IMR-90 (cell line): ENCODE data around the gene MINDY3. TPM values are rescaled to one million over a fixed set of nuclear protein-coding genes. Genes with fewer than 3 reads are reported as not detected.

Experiments
- ATAC-seq: fragments of 200-7000 bp; cut with Tn5 transposase; 2 replicates; pipeline ENCODE4 v1.9.1; 2020; ENCODE audit warnings: low read depth, mild to moderate bottlenecking, moderate library complexity
- BruUV-seq: library from RNA; stranded (reverse); fragments of 400-500 nt; replicated peaks from 2 replicates; lab custom pipeline; 2021; lab: Mats Ljungman, UMichigan
- CTCF ChIA-PET: fragments of 300-600 bp; formaldehyde crosslinking; extraction: SDS; loops from one replicate; lab custom pipeline; 2021; ENCODE audit warnings: antibody characterized with exemption; lab: Yijun Ruan, JAX
- POLR2A ChIA-PET: fragments of 300-600 bp; sonication (Branson Sonifier 250); formaldehyde crosslinking; loops from one replicate; lab custom pipeline; 2022; ENCODE audit warnings: antibody characterized with exemption; ENCODE audit not compliant: unreplicated experiment; lab: Charles Lee
- DNase-seq: peaks from one replicate; pipeline ENCODE4 v3.0.0; 2013
- H2AFZ ChIP-seq: replicated peaks from 2 replicates; pipeline ENCODE3; 2013; ENCODE audit warnings: low read length, mild to moderate bottlenecking; ENCODE audit not compliant: poor library complexity
- H2AK5ac ChIP-seq: 2 replicates; pipeline ENCODE4 v1.6.1; 2013; ENCODE audit warnings: low read depth, low read length, inconsistent platforms
- H2AK9ac ChIP-seq: replicated peaks from 2 replicates; pipeline ENCODE3; 2013; ENCODE audit warnings: mild to moderate bottlenecking, low read depth, low read length, moderate library complexity; ENCODE audit not compliant: poor library complexity
- H2BK120ac ChIP-seq: 2 replicates; pipeline ENCODE4 v1.6.1; 2013; ENCODE audit warnings: low read depth, low read length, inconsistent platforms
- H2BK15ac ChIP-seq: 3 replicates; pipeline ENCODE4 v1.6.1; 2013; ENCODE audit warnings: low read depth, low read length, inconsistent platforms
- H2BK20ac ChIP-seq: 2 replicates; pipeline ENCODE4 v1.6.1; 2013; ENCODE audit warnings: low read depth, mild to moderate bottlenecking, inconsistent platforms, low read length, moderate library complexity
- H2BK5ac ChIP-seq: 2 replicates; pipeline ENCODE4 v1.6.1; 2013; ENCODE audit warnings: mild to moderate bottlenecking, low read depth, low read length, inconsistent platforms; ENCODE audit not compliant: poor library complexity, severe bottlenecking
- H3K14ac ChIP-seq: replicated peaks from 2 replicates; pipeline ENCODE4 v1.6.1; 2013; ENCODE audit warnings: low read depth, low read length, inconsistent platforms
- H3K18ac ChIP-seq: 2 replicates; pipeline ENCODE4 v1.6.1; 2013; ENCODE audit warnings: low read depth, low read length, control low read depth
- H3K23ac ChIP-seq: 2 replicates; pipeline ENCODE4 v1.6.1; 2013; ENCODE audit warnings: low read depth, low read length, inconsistent platforms
- H3K27ac ChIP-seq: 2 replicates; pipeline ENCODE4 v1.5.1; 2013; ENCODE audit warnings: mild to moderate bottlenecking, control low read depth, low read length; ENCODE audit not compliant: insufficient read depth
- H3K27me3 ChIP-seq: 2 replicates; pipeline ENCODE4 v1.6.1; 2013; ENCODE audit warnings: low read length; ENCODE audit not compliant: control insufficient read depth, insufficient read depth
- H3K36me3 ChIP-seq: 2 replicates; pipeline ENCODE4 v1.6.1; 2013; ENCODE audit warnings: low read length, mixed read lengths; ENCODE audit not compliant: control insufficient read depth, insufficient read depth
- H3K4ac ChIP-seq: 2 replicates; pipeline ENCODE4 v1.6.1; 2013; ENCODE audit warnings: low read depth, low read length, inconsistent platforms
- H3K4me1 ChIP-seq: 2 replicates; pipeline ENCODE4 v1.6.1; 2013; ENCODE audit warnings: low read length, mixed read lengths; ENCODE audit not compliant: control insufficient read depth, insufficient read depth
- H3K4me2 ChIP-seq: 2 replicates; pipeline ENCODE4 v1.6.1; 2013; ENCODE audit warnings: low read depth, mild to moderate bottlenecking, control low read depth, low read length, moderate library complexity
- H3K4me3 ChIP-seq: 2 replicates; pipeline ENCODE4 v1.5.1; 2013; ENCODE audit warnings: low read depth, mild to moderate bottlenecking, control low read depth, low read length, moderate library complexity; ENCODE audit not compliant: insufficient read depth
- H3K56ac ChIP-seq: 2 replicates; pipeline ENCODE4 v1.6.1; 2013; ENCODE audit warnings: low read length, inconsistent platforms; ENCODE audit not compliant: insufficient read depth; ENCODE audit errors: extremely low read depth
- H3K79me1 ChIP-seq, 2 experiments: 2 replicates each; pipeline ENCODE4 v1.6.1; 2013; ENCODE audit warnings: low read length in 2 of 2, inconsistent platforms in 1 of 2, low read depth in 1 of 2
- H3K9ac ChIP-seq: 2 replicates; pipeline ENCODE4 v1.6.1; 2013; ENCODE audit warnings: low read depth, low read length, control low read depth
- H3K9me1 ChIP-seq: 2 replicates; pipeline ENCODE4 v1.6.1; 2013; ENCODE audit warnings: low read length, inconsistent platforms; ENCODE audit not compliant: insufficient read depth
- H3K9me3 ChIP-seq: 2 replicates; pipeline ENCODE4 v1.6.1; 2013; ENCODE audit warnings: low read length; ENCODE audit not compliant: control insufficient read depth, insufficient read depth
- H4K20me1 ChIP-seq: 2 replicates; pipeline ENCODE4 v1.6.1; 2013; ENCODE audit warnings: low read length, inconsistent platforms; ENCODE audit not compliant: insufficient read depth
- H4K5ac ChIP-seq: 2 replicates; pipeline ENCODE4 v1.6.1; 2013; ENCODE audit warnings: mild to moderate bottlenecking, low read depth, low read length, control low read depth
- H4K8ac ChIP-seq, 2 experiments: 2 replicates each; pipeline ENCODE4 v1.6.1; 2013; ENCODE audit warnings: low read depth in 2 of 2, low read length in 2 of 2, control low read depth in 1 of 2, inconsistent platforms in 1 of 2
- H4K91ac ChIP-seq: 2 replicates; pipeline ENCODE4 v1.6.1; 2013; ENCODE audit warnings: low read depth, low read length, inconsistent platforms; ENCODE audit not compliant: insufficient read depth
- BHLHE40 ChIP-seq: fragments of 150-350 bp; IDR thresholded peaks from 2 replicates; pipeline ENCODE4 v1.6.1; 2016; ENCODE audit warnings: mild to moderate bottlenecking, low read depth, low read length
- CEBPB ChIP-seq: IDR thresholded peaks from 2 replicates; pipeline ENCODE4 v1.6.1; 2012; ENCODE audit warnings: low read depth, low read length, improper control_type of control experiment
- CHD1 ChIP-seq: IDR thresholded peaks from 2 replicates; pipeline ENCODE4 v1.6.1; 2012; ENCODE audit warnings: low read depth, low read length, improper control_type of control experiment
- CTCF ChIP-seq: conservative IDR thresholded peaks from 2 replicates; pipeline ENCODE4 v1.5.1; 2012; ENCODE audit warnings: mild to moderate bottlenecking, low read depth, low read length, improper control_type of control experiment
- FOS ChIP-seq: fragments of 150-350 bp; IDR thresholded peaks from 2 replicates; pipeline ENCODE4 v1.6.1; 2016; ENCODE audit warnings: low read depth, low read length
- MAFK ChIP-seq: IDR thresholded peaks from 2 replicates; pipeline ENCODE4 v1.6.1; 2012; ENCODE audit warnings: low read depth, low read length, improper control_type of control experiment
- MAZ ChIP-seq: IDR thresholded peaks from 2 replicates; pipeline ENCODE4 v1.6.1; 2012; ENCODE audit warnings: low read depth, mild to moderate bottlenecking, low read length, improper control_type of control experiment, moderate library complexity, borderline replicate concordance
- NFE2L2 ChIP-seq: fragments of 150-350 bp; IDR thresholded peaks from 2 replicates; pipeline ENCODE4 v1.6.1; 2016; ENCODE audit warnings: low read depth, mild to moderate bottlenecking, low read length
- POLR2A ChIP-seq: IDR thresholded peaks from 2 replicates; pipeline ENCODE4 v1.6.1; 2012; ENCODE audit warnings: mild to moderate bottlenecking, low read depth, low read length
- RFX5 ChIP-seq: IDR thresholded peaks from 2 replicates; pipeline ENCODE4 v1.8.0; 2012; ENCODE audit warnings: low read depth, mild to moderate bottlenecking, low read length, moderate library complexity
- SMC3 ChIP-seq: fragments of 150-350 bp; IDR thresholded peaks from 2 replicates; pipeline ENCODE4 v1.6.1; 2016; ENCODE audit warnings: low read depth, mild to moderate bottlenecking, antibody characterized with exemption, low read length, moderate library complexity
- USF2 ChIP-seq: fragments of 150-350 bp; IDR thresholded peaks from 2 replicates; pipeline ENCODE4 v1.6.1; 2017; ENCODE audit warnings: mild to moderate bottlenecking, antibody characterized with exemption, low read length, low read depth
- WGBS, 2 experiments: methylation state at CpG; one replicate each; pipeline versions ENCODE4 v1.1.5 to v1.1.7; 2013; ENCODE audit warnings: missing lambda C conversion rate in 2 of 2; ENCODE audit not compliant: insufficient read length in 1 of 2; ENCODE audit errors: extremely low coverage in 2 of 2; 5-methylcytosine and 5-hydroxymethylcytosine counted together
- dilution Hi-C: fragments of 300-500 bp; cut with HindIII; formaldehyde crosslinking; loops from one replicate; pipeline ENCODE4 v1.14.3; 2018; ENCODE audit warnings: low sequenced_read_pairs; ENCODE audit not compliant: unreplicated experiment
- in situ Hi-C: fragments of 300-500 bp; cut with MboI; formaldehyde crosslinking; loops from 3 replicates; pipeline ENCODE4 v1.14.3; 2019; ENCODE audit warnings: low sequenced_read_pairs, inconsistent platforms, mixed read lengths
- intact Hi-C: fragments of 100-400 bp; cut with micrococcal nuclease; formaldehyde crosslinking; loops from 2 replicates; pipeline ENCODE4 v1.10.0; 2022
- polyA plus RNA-seq, 3 experiments: library from polyadenylated mRNA; depleted of rRNA; stranded (reverse); fragments of >200 nt; gene quantifications; 2 replicates each; pipeline ENCODE4 v1.2.3, GENCODE V29; 2012; ENCODE audit warnings: low replicate concordance in 1 of 3
- total RNA-seq: library from RNA; depleted of rRNA; stranded (reverse); fragments of >200 nt; gene quantifications from 2 replicates; pipeline ENCODE4 v1.2.3, GENCODE V29; 2012

MINDY3 gene
- total and polyA plus RNA-seq, 2 of the 4 experiments (the other 2 are of a cell fraction) = 13.9 to 14.5 TPM

- ChIA-PET POLR2A (no interaction called here), CTCF (interaction anchor here (1.0 kb wide), 1 partner anchor 7 kb away, joined by 3 read pairs; no protein-coding TSS in a partner anchor)
- Histone ChIP-seq H2BK120ac (no peak overlapping the region), H4K8ac (no peak overlapping the region), H3K23ac (no peak overlapping the region), H2AK5ac (no peak overlapping the region), H3K56ac (no peak overlapping the region), H3K27ac (no peak overlapping the region), H3K4me3 (no peak overlapping the region), H2AK9ac (no peak overlapping the region), H3K36me3 (peaks cover 9% of the 10 kb centered on the region), H3K27me3 (no peaks in the 10 kb centered on the region), H3K9me1 (no peaks in the 10 kb centered on the region; the same call in 1 of the 2 replicates), H4K20me1 (no peaks in the 10 kb centered on the region), H3K79me1 (no peaks in the 10 kb centered on the region; a peak in 1 of 4 replicates), H3K9me3 (no peaks in the 10 kb centered on the region), H3K14ac (no peak overlapping the region), H3K4ac (no peak overlapping the region), H3K9ac (no peak overlapping the region), H3K4me1 (no peaks in the 10 kb centered on the region), H2BK20ac (no peak overlapping the region), H2BK15ac (no peak overlapping the region), H2AFZ (no peak overlapping the region), H2BK5ac (no peak overlapping the region), H4K5ac (no peak overlapping the region), H3K18ac (no peak overlapping the region), H3K4me2 (no peak overlapping the region), H4K91ac (no peak overlapping the region)
- ATAC-seq (no peak), DNase-seq (no peak)
- no peak for TF ChIP-seq CTCF
- TF ChIP-seq CEBPB = no peak
- no peak for TF ChIP-seq RFX5
- no peak for TF ChIP-seq USF2
- no peak for TF ChIP-seq POLR2A
- no peak for TF ChIP-seq CHD1
- no peak for TF ChIP-seq SMC3
- TF ChIP-seq MAZ = no peak
- no peak for TF ChIP-seq NFE2L2
- no peak for TF ChIP-seq BHLHE40
- TF ChIP-seq FOS = no peak
- TF ChIP-seq MAFK = no peak
- dilution Hi-C loops = no loop called here
- no TSS peak for BruUV-seq
- in situ Hi-C loops = no loop called here
- intact Hi-C loops = no loop called here
- no CpG with 5 or more reads among the region's 7 CpGs for whole genome bisulfite sequencing, 2 experiments
Measured at GRCh38 chr10:15808204-15808797, 52.0 kb downstream of the MINDY3 start.
